Breast epithelium (tissue), 4 donors: Measurements from ENCODE around the gene MYO5A. TPM values are rescaled to one million over a fixed set of nuclear protein-coding genes. Genes with fewer than 3 reads are reported as not detected.
"Not testable (repeated sequence)": the region's sequence is repeated elsewhere in the genome, so short reads cannot be mapped to it uniquely, and the experiment has no call there.

Source experiments
- DNase-seq, 2 donors: peaks; one replicate each; pipeline ENCODE4 v3.0.0-alpha.2; 2019; ENCODE audit warnings: low spot score in 2 of 2
- H3K27ac ChIP-seq, 2 donors: fragments of 200-600 bp; sonication (generic) in 1 of 2; one replicate each; pipeline ENCODE4 v1.5.1; 2016 to 2019; ENCODE audit warnings: mild to moderate bottlenecking in 1 of 2
- H3K27me3 ChIP-seq, 2 donors: fragments of 200-600 bp; sonication (generic) in 1 of 2; one replicate each; pipeline versions ENCODE4 v1.5.1 to v1.6.0; 2017 to 2019; ENCODE audit warnings: control low read depth in 1 of 2, mild to moderate bottlenecking in 1 of 2
- H3K36me3 ChIP-seq: fragments of 200-600 bp; one replicate; pipeline ENCODE4 v1.5.1; 2019
- H3K4me1 ChIP-seq, 2 donors: fragments of 200-600 bp; sonication (generic); one replicate each; pipeline ENCODE4 v1.5.1; 2016 to 2019; ENCODE audit warnings: control low read depth in 1 of 2
- H3K4me3 ChIP-seq, 3 donors: fragments of 200-600 bp; sonication (generic); 1 replicate in 2 of 3; 2 replicates in 1 of 3; pipeline ENCODE4 v1.5.1; 2016 to 2019; ENCODE audit warnings: mild to moderate bottlenecking in 3 of 3, moderate library complexity in 2 of 3
- H3K9me3 ChIP-seq, 2 donors: fragments of 200-600 bp; sonication (generic) in 1 of 2; one replicate each; pipeline ENCODE4 v1.5.1; 2016 to 2019; ENCODE audit warnings: control low read depth in 1 of 2
- POLR2A ChIP-seq: fragments of 450-650 bp; IDR thresholded peaks from one replicate; pipeline ENCODE4 v1.6.1; 2016; ENCODE audit warnings: antibody characterized with exemption, mild to moderate bottlenecking, moderate library complexity
- POLR2AphosphoS5 ChIP-seq, 3 donors: sonication (generic); formaldehyde crosslinking; IDR thresholded peaks; one replicate each; pipeline ENCODE4 v1.6.1; 2017; ENCODE audit warnings: antibody characterized with exemption in 3 of 3
- intact Hi-C: fragments of 100-400 bp; cut with DNase I; formaldehyde crosslinking; loops from one replicate; pipeline ENCODE4 v1.15.1; 2023; ENCODE audit warnings: low total_unique reads
- total RNA-seq, 3 donors: library from RNA; depleted of rRNA; stranded (reverse); fragments of >200 nt; gene quantifications; one replicate each; pipeline ENCODE4 v1.1.0, GENCODE V29; 2016
- TF ChIP-seq, protein P1 (sequence below), 3 donors: fragments of 450-650 bp; IDR thresholded peaks; one replicate each; pipeline ENCODE4 v1.5.1; 2016 to 2017; ENCODE audit warnings: antibody characterized with exemption in 3 of 3, mild to moderate bottlenecking in 3 of 3, moderate library complexity in 3 of 3

The MYO5A gene
- total RNA-seq, 3 donors from 2014 or later: 34.1 to 77.4 (median 34.4) TPM

DNA sequence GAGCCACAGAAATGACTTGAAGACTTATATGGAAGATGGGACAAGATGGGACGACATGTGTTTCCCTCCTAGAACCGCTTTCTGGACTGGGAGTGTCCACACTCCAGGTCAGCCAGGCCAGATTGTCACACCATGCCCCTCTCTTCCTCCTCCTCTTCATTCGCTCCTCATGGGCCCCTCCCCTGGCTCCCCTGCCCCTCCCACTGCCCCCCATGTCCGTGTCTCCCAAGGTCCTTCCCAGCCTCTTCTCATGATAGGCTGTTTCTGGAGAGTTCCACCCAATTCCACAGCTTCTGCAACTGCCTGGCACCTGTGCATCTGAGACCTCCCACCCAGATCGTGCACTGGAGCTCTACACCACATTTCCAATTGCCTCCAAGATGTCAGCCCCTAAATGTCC, 239.7 kb downstream of the MYO5A start:
- Histone ChIP-seq H3K4me1 (no peaks in the 10 kb centered on the region), H3K9me3 (no peaks in the 10 kb centered on the region), H3K36me3 (no peaks in the 10 kb centered on the region), H3K27ac (peak overlapping the region; percentile 74 to 76), H3K4me3 (no peak overlapping the region), H3K27me3 (no peaks in the 10 kb centered on the region)
- no peak for DNase-seq
- TF ChIP-seq, protein P1, sequence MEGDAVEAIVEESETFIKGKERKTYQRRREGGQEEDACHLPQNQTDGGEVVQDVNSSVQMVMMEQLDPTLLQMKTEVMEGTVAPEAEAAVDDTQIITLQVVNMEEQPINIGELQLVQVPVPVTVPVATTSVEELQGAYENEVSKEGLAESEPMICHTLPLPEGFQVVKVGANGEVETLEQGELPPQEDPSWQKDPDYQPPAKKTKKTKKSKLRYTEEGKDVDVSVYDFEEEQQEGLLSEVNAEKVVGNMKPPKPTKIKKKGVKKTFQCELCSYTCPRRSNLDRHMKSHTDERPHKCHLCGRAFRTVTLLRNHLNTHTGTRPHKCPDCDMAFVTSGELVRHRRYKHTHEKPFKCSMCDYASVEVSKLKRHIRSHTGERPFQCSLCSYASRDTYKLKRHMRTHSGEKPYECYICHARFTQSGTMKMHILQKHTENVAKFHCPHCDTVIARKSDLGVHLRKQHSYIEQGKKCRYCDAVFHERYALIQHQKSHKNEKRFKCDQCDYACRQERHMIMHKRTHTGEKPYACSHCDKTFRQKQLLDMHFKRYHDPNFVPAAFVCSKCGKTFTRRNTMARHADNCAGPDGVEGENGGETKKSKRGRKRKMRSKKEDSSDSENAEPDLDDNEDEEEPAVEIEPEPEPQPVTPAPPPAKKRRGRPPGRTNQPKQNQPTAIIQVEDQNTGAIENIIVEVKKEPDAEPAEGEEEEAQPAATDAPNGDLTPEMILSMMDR (IDR thresholded peaks at IDR 0.05): no peak
- TF ChIP-seq POLR2A (no peak), POLR2AphosphoS5 (IDR thresholded peaks at IDR 0.05) (no peak)
- intact Hi-C loops: loop anchor here (2.0 kb wide), 1 partner anchor 32 kb away; no protein-coding TSS in a partner anchor

DNA sequence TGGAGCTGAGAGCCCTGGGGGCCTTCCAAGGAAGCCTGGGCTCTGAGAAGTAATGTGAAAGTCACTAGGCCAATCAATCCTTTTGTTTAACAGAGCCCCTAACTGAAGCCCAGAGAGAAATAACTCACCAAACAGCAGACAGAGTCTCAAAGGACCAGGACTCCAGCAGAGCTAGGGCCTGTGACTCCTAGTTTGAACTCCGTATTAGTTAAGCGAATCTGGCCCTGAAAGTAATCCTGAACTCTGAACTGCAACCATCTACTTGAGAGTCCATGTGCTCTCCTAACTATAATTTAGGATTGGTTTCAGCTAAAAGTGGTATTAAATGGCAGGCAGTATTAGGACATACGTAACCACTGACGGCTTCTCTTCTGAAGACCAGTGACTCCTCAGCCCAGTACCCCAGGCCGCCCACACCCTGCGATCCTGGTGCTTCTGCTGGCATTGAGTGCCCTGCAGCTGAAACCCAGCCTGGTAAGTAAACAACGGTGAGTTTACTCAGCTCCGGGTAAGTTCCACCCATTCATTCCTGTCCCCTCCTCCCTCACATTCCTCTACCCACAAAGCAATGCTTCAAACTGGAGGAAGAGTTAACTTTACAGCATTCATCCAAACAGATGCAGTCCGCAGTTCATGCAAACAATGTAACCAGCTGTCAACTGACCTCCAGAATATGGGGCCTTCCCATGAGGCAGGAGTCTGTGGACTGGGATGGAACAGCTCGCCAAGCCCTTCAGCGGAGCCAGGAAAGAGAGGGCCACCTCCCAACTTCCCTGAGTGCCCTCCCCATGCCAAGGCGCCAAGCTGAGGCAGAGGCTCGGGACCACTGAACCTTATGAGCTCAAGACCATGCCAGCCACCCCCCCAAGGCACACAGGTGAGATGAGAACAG, 240.4 kb downstream of the MYO5A start:
- intact Hi-C loops: loop anchor here (2.0 kb wide), 1 partner anchor 31 kb away; no protein-coding TSS in a partner anchor
- Histone ChIP-seq H3K9me3 (no peaks in the 10 kb centered on the region), H3K27ac (peak overlapping the region; percentile 74 to 76), H3K27me3 (no peaks in the 10 kb centered on the region), H3K4me3 (peak overlapping the region in 1 of 3 donors; percentile 1), H3K36me3 (no peaks in the 10 kb centered on the region), H3K4me1 (no peaks in the 10 kb centered on the region)
- DNase-seq: peak; percentile 36 to 81
- TF ChIP-seq POLR2AphosphoS5 (IDR thresholded peaks at IDR 0.05) (no peak), POLR2A (no peak)
- TF ChIP-seq, protein P1 (IDR thresholded peaks at IDR 0.05): no peak

DNA sequence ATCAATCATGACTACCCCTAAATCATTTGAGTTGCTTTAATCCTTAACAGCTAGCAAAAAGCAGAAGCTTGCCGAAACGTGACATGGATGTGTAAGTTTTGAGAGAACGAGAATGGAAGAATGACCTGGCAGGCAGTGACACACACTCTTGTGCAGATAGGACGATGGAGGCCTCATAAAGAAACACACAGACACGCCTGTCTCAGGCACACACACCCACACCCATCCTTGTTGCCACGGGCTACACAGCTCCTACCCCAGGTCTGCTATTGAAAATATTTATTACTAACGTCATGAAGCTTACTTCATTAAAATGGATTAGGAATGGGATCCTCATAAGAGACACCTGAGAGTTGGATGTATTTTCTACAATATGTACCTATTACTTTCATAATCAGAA, 241.6 kb downstream of the MYO5A start:
- Histone ChIP-seq H3K27me3 (no peaks in the 10 kb centered on the region), H3K4me3 (no peak overlapping the region), H3K36me3 (no peaks in the 10 kb centered on the region), H3K4me1 (no peaks in the 10 kb centered on the region), H3K27ac (peak overlapping the region; percentile 74 to 76), H3K9me3 (no peaks in the 10 kb centered on the region)
- TF ChIP-seq, protein P1 (IDR thresholded peaks at IDR 0.05): no peak
- TF ChIP-seq POLR2AphosphoS5 (IDR thresholded peaks at IDR 0.05) (no peak), POLR2A (no peak)
- intact Hi-C loops: no loop called here
- DNase-seq: no peak

DNA sequence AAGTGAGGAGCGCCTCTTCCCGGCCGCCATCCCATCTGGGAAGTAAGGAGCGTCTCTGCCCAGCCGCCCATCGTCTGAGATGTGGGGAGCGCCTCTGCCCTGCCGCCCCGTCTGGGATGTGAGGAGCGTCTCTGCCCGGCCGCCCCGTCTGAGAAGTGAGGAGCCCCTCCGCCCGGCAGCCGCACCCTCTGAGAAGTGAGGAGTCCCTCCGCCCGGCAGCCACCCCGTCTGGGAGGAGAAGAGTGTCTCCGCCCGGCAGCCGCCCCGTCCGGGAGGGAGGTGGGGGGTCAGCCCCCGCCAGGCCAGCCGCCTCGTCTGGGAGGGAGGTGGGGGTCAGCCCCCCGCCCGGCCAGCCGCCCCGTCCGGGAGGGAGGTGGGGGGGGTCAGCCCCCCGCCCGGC, 242.7 kb downstream of the MYO5A start:
- H3K4me1 ChIP-seq, H3K27me3 ChIP-seq, H3K4me3 ChIP-seq, H3K9me3 ChIP-seq, intact Hi-C loops, H3K27ac ChIP-seq, DNase-seq, H3K36me3 ChIP-seq: not testable (repeated sequence)

DNA sequence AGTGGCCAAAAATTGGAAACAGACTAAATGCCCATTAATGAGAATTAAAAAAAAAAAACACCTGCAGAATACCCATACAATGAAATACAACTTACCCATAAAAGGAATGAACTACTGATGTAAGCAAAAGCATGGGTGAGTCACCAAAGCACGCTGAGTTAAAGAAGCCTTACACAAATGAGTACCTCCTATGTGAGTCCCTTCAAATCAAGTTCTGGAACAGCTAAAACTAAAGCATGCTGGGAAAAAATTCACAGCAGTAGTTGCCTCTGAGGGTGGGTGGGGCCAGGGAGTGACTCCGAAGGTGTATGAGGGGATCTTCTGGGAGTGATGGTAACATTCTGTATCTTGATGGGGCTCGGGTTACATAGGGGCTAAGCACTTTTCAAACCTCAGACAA, 244.5 kb downstream of the MYO5A start:
- Histone ChIP-seq H3K4me3 (no peak overlapping the region), H3K27me3 (no peaks in the 10 kb centered on the region), H3K27ac (no peak overlapping the region), H3K4me1 (no peaks in the 10 kb centered on the region), H3K9me3 (no peaks in the 10 kb centered on the region), H3K36me3 (no peaks in the 10 kb centered on the region)
- DNase-seq: no peak
- intact Hi-C loops: no loop called here
- TF ChIP-seq, protein P1 (IDR thresholded peaks at IDR 0.05): no peak
- TF ChIP-seq POLR2AphosphoS5 (IDR thresholded peaks at IDR 0.05): no peak
- TF ChIP-seq POLR2A: no peak
